Measurements from ENCODE around the gene TAB3.

TAB3 gene

GRCh38 chrX:30885136-30885535 lies 3.9 kb downstream of the TAB3 start:
- no peak for DNase-seq

GRCh38 chrX:30883138-30883537 lies 5.9 kb downstream of the TAB3 start:
- DNase-seq: no peak

- no peak for DNase-seq
Measured at GRCh38 chrX:30881797-30882196, 7.3 kb downstream of the TAB3 start.

GRCh38 chrX:30881390-30881789 lies 7.7 kb downstream of the TAB3 start:
- no peak for DNase-seq

- no peak for DNase-seq
Measured at GRCh38 chrX:30880058-30880457, 9.0 kb downstream of the TAB3 start.

- DNase-seq: no peak
Measured at GRCh38 chrX:30876367-30876766, 12.7 kb downstream of the TAB3 start.

- no peak for DNase-seq
Measured at GRCh38 chrX:30875957-30876356, 13.1 kb downstream of the TAB3 start.

GRCh38 chrX:30874851-30875250 lies 14.2 kb downstream of the TAB3 start:
- DNase-seq: no peak

- no peak for DNase-seq
Measured at GRCh38 chrX:30870572-30870971, 18.5 kb downstream of the TAB3 start.

GRCh38 chrX:30865612-30866011 lies 23.4 kb downstream of the TAB3 start:
- no peak for DNase-seq

GRCh38 chrX:30865015-30865414 lies 24.0 kb downstream of the TAB3 start:
- DNase-seq: no peak

- DNase-seq: no peak
Measured at GRCh38 chrX:30864383-30864785, 24.7 kb downstream of the TAB3 start.

GRCh38 chrX:30863974-30864373 lies 25.1 kb downstream of the TAB3 start:
- no peak for DNase-seq

- DNase-seq: no peak
Measured at GRCh38 chrX:30858098-30858497, 31.0 kb downstream of the TAB3 start.

GRCh38 chrX:30851449-30851848 lies 37.6 kb downstream of the TAB3 start:
- DNase-seq: no peak

GRCh38 chrX:30835373-30835772 lies 53.7 kb downstream of the TAB3 start:
- no peak for DNase-seq

GRCh38 chrX:30833896-30834295 lies 55.2 kb downstream of the TAB3 start:
- DNase-seq: no peak

GRCh38 chrX:30831082-30831481 lies 58.0 kb downstream of the TAB3 start:
- peak; percentile 47 for DNase-seq

- no peak for DNase-seq
Measured at GRCh38 chrX:30830326-30830943, 58.6 kb downstream of the TAB3 start.

GRCh38 chrX:30824275-30824674 lies 64.8 kb downstream of the TAB3 start:
- DNase-seq: no peak

GRCh38 chrX:30822764-30823163 lies 66.3 kb downstream of the TAB3 start:
- no peak for DNase-seq

- DNase-seq: no peak
Measured at GRCh38 chrX:30822068-30822681, 66.9 kb downstream of the TAB3 start.

- DNase-seq: no peak
Measured at GRCh38 chrX:30821116-30821515, 67.9 kb downstream of the TAB3 start.

GRCh38 chrX:30819080-30819479 lies 70.0 kb downstream of the TAB3 start:
- DNase-seq: no peak

GRCh38 chrX:30816079-30816478 lies 73.0 kb downstream of the TAB3 start:
- DNase-seq: no peak

Measured in stimulated activated CD4-positive, alpha-beta T cell treated with anti-CD3 and anti-CD28 coated beads, Interleukin-4, amount 100 ng/mL, for 24 hours (primary cell).